ENCODE data around the gene ELP6. TPM values are rescaled to one million over a fixed set of nuclear protein-coding genes. Genes with fewer than 3 reads are reported as not detected.

Gene ELP6
- polyA plus RNA-seq, 1 of the 3 experiments (the other 2 are of a cell fraction): 79.8 TPM

GRCh38 chr3:47496892-47497291, 16.6 kb downstream of the ELP6 start:
- Histone ChIP-seq H3K9me3 (no peaks in the 10 kb centered on the region), H3K27ac (ENCODE audit: low read depth in 2 of 2, low read length in 1 of 2) (no peak overlapping the region), H3K9me2 (no peaks in the 10 kb centered on the region), H3K79me2 (ENCODE audit: insufficient read depth) (no peaks in the 10 kb centered on the region), H3F3A (replicated peaks; ENCODE audit: insufficient read depth) (no peaks in the 10 kb centered on the region), H3K9ac (no peak overlapping the region), H3K4me2 (no peak overlapping the region), H3K4me3 (ENCODE audit: low read depth in 2 of 2, low read length in 1 of 2) (no peak overlapping the region), H4K20me1 (ENCODE audit: insufficient read depth) (no peaks in the 10 kb centered on the region), H3K36me3 (replicated peaks in 1 of 2; ENCODE audit: control insufficient read depth in 1 of 2, insufficient read depth in 2 of 2, low read length in 1 of 2) (peaks cover 11 to 52% of the 10 kb centered on the region in 2 experiments), H3K27me3 (ENCODE audit: insufficient read depth) (no peaks in the 10 kb centered on the region), H3K4me1 (ENCODE audit: control insufficient read depth in 1 of 2, insufficient read depth in 2 of 2, low read depth in 1 of 2, low read length in 1 of 2) (no peaks in the 10 kb centered on the region), H2AFZ (ENCODE audit: low read depth) (no peak overlapping the region)
- no peak for DNase-seq
- POLR2A ChIA-PET: no interaction called here
- CTCF ChIA-PET: interaction anchor here (1.1 kb wide), 1 partner anchor 76 kb away, joined by 5 read pairs; no protein-coding TSS in a partner anchor
- TF ChIP-seq RXRA (IDR thresholded peaks at IDR 0.05; ENCODE audit: borderline replicate concordance, low read depth) (no peak), EP300 (IDR thresholded peaks at IDR 0.05; ENCODE audit: borderline replicate concordance in 1 of 2, low read depth in 1 of 2, low read length in 1 of 2) (no peak), EZH2phosphoT487 (IDR thresholded peaks at IDR 0.05; ENCODE audit: borderline replicate concordance, low read depth) (no peak), ELF1 (IDR thresholded peaks at IDR 0.05) (no peak), PBX3 (IDR thresholded peaks at IDR 0.05) (no peak), JUND (IDR thresholded peaks at IDR 0.05) (no peak), FOXM1 (IDR thresholded peaks at IDR 0.05; ENCODE audit: low read depth) (no peak), SMC3 (IDR thresholded peaks at IDR 0.05; ENCODE audit: low read depth, low read length) (no peak)
- TF ChIP-seq, protein P1, sequence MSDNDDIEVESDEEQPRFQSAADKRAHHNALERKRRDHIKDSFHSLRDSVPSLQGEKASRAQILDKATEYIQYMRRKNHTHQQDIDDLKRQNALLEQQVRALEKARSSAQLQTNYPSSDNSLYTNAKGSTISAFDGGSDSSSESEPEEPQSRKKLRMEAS (IDR thresholded peaks at IDR 0.05; ENCODE audit: low read depth): no peak

GRCh38 chr3:47495886-47496285, 17.6 kb downstream of the ELP6 start:
- CTCF ChIA-PET: interaction anchor here (0.6 to 1.0 kb wide), 4 partner anchors 12 to 75 kb away, joined by 3 read pairs; partner anchors contain the start of gene SCAP
- WGBS (ENCODE audit: low lambda C conversion rate): 98% methylated on average over 8 of the region's 8 CpGs

More at GRCh38 chr3:47495886-47496285, 17.6 kb downstream of the ELP6 start:
- Histone ChIP-seq H3K4me1 (ENCODE audit: control insufficient read depth in 1 of 2, insufficient read depth in 2 of 2, low read depth in 1 of 2, low read length in 1 of 2) (no peaks in the 10 kb centered on the region), H3K79me2 (ENCODE audit: insufficient read depth) (no peaks in the 10 kb centered on the region), H3K27ac (ENCODE audit: low read depth in 2 of 2, low read length in 1 of 2) (no peak overlapping the region), H3F3A (replicated peaks; ENCODE audit: insufficient read depth) (no peaks in the 10 kb centered on the region), H3K4me3 (ENCODE audit: low read depth in 2 of 2, low read length in 1 of 2) (no peak overlapping the region), H3K4me2 (no peak overlapping the region), H3K9ac (no peak overlapping the region), H3K9me2 (no peaks in the 10 kb centered on the region), H3K36me3 (replicated peaks in 1 of 2; ENCODE audit: control insufficient read depth in 1 of 2, insufficient read depth in 2 of 2, low read length in 1 of 2) (peaks cover 5 to 42% of the 10 kb centered on the region in 2 experiments), H2AFZ (ENCODE audit: low read depth) (no peak overlapping the region), H3K27me3 (ENCODE audit: insufficient read depth) (no peaks in the 10 kb centered on the region), H3K9me3 (no peaks in the 10 kb centered on the region), H4K20me1 (ENCODE audit: insufficient read depth) (no peaks in the 10 kb centered on the region)
- no peak for DNase-seq
- TF ChIP-seq RAD21 (IDR thresholded peaks at IDR 0.05; ENCODE audit: low read length): no peak
- TF ChIP-seq, protein P2, sequence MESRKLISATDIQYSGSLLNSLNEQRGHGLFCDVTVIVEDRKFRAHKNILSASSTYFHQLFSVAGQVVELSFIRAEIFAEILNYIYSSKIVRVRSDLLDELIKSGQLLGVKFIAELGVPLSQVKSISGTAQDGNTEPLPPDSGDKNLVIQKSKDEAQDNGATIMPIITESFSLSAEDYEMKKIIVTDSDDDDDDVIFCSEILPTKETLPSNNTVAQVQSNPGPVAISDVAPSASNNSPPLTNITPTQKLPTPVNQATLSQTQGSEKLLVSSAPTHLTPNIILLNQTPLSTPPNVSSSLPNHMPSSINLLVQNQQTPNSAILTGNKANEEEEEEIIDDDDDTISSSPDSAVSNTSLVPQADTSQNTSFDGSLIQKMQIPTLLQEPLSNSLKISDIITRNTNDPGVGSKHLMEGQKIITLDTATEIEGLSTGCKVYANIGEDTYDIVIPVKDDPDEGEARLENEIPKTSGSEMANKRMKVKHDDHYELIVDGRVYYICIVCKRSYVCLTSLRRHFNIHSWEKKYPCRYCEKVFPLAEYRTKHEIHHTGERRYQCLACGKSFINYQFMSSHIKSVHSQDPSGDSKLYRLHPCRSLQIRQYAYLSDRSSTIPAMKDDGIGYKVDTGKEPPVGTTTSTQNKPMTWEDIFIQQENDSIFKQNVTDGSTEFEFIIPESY (IDR thresholded peaks at IDR 0.05; ENCODE audit: borderline replicate concordance, low read depth): no peak
- POLR2A ChIA-PET: interaction anchor here (0.6 kb wide), 1 partner anchor 400 kb away, joined by 3 read pairs; no protein-coding TSS in a partner anchor
